ENCODE measurements around the gene EPB41L4B.

Gene EPB41L4B

GRCh38 chr9:109267555-109267954, 53.3 kb downstream of the EPB41L4B start:
- no peak for DNase-seq

- DNase-seq, result peak in 1 of 2 experiments; percentile 48
Measured at GRCh38 chr9:109264877-109265587, 55.8 kb downstream of the EPB41L4B start.

- no peak for DNase-seq
Measured at GRCh38 chr9:109263358-109263757, 57.5 kb downstream of the EPB41L4B start.

GRCh38 chr9:109258481-109259302, 62.2 kb downstream of the EPB41L4B start:
- peak; percentile 32 to 60 for DNase-seq

GRCh38 chr9:109256336-109256735, 64.5 kb downstream of the EPB41L4B start:
- no peak for DNase-seq

GRCh38 chr9:109255394-109255793, 65.5 kb downstream of the EPB41L4B start:
- DNase-seq, result no peak

- DNase-seq, result no peak
Measured at GRCh38 chr9:109254317-109254716, 66.5 kb downstream of the EPB41L4B start.

- DNase-seq, result peak in 1 of 2 experiments; percentile 12
Measured at GRCh38 chr9:109253637-109254284, 67.1 kb downstream of the EPB41L4B start.

- no peak for DNase-seq
Measured at GRCh38 chr9:109253241-109253636, 67.6 kb downstream of the EPB41L4B start.

- no peak for DNase-seq
Measured at GRCh38 chr9:109252291-109252690, 68.6 kb downstream of the EPB41L4B start.

GRCh38 chr9:109251776-109252106, 69.1 kb downstream of the EPB41L4B start:
- DNase-seq, result no peak

GRCh38 chr9:109251080-109251775, 69.6 kb downstream of the EPB41L4B start:
- peak; percentile 93 to 99 for DNase-seq

GRCh38 chr9:109250771-109251079, 70.1 kb downstream of the EPB41L4B start:
- DNase-seq, result no peak

- peak; percentile 28 to 51 for DNase-seq
Measured at GRCh38 chr9:109250311-109250741, 70.5 kb downstream of the EPB41L4B start.

GRCh38 chr9:109249615-109250014, 71.2 kb downstream of the EPB41L4B start:
- DNase-seq, result no peak

- no peak for DNase-seq
Measured at GRCh38 chr9:109248133-109248581, 72.7 kb downstream of the EPB41L4B start.

GRCh38 chr9:109247228-109247627, 73.6 kb downstream of the EPB41L4B start:
- no peak for DNase-seq

- no peak for DNase-seq
Measured at GRCh38 chr9:109246533-109246932, 74.3 kb downstream of the EPB41L4B start.

- peak; percentile 17 to 36 for DNase-seq
Measured at GRCh38 chr9:109245310-109245897, 75.5 kb downstream of the EPB41L4B start.

- peak; percentile 56 to 76 for DNase-seq
Measured at GRCh38 chr9:109244179-109245132, 76.4 kb downstream of the EPB41L4B start.

GRCh38 chr9:109242741-109243140, 78.1 kb downstream of the EPB41L4B start:
- no peak for DNase-seq

GRCh38 chr9:109242014-109242413, 78.8 kb downstream of the EPB41L4B start:
- no peak for DNase-seq
